ENCODE measurements around the gene CERKL. TPM values are rescaled to one million over a fixed set of nuclear protein-coding genes. Genes with fewer than 3 reads are reported as not detected.

CERKL gene
- total and polyA plus RNA-seq, 2 experiments from 2014 or later: 0.32 to 0.69 TPM

DNA sequence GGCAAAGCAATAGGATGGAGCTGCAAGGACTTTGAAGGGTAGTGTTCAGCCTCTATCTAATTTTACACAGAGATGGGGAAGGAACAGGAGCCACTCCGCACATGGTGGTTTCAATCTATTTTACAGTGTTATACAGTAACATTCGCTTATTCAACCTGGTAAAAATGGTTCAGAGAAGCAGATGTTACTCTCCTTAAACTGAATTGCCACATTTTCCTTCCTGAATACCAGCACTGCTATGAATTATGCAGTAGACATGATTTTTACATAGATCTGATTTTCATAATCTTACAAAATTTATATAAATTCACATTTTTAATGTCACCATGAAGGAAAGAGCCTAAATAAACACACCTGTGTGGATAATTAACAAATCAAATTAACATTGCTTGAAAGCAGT is 114.7 kb downstream of the CERKL start:
- no peak for ATAC-seq
- Mint-ChIP-seq H3K36me3 (ENCODE audit: low read depth) (peaks cover 7% of the 10 kb centered on the region; the same call in 2 of the 3 replicates), H3K4me1 (no peaks in the 10 kb centered on the region)

More for the DNA sequence above, 114.7 kb downstream of the CERKL start:
- no peaks in the 10 kb centered on the region for H4K20me1 ChIP-seq (replicated peaks; ENCODE audit: insufficient read depth)
- Mint-ChIP-seq H3K27ac (no peak overlapping the region), H3K4me3 (no peak overlapping the region), H3K27me3 (ENCODE audit: insufficient read depth, low read depth, poor library complexity) (peaks cover 2% of the 10 kb centered on the region), H3K9me3 (peaks cover 6% of the 10 kb centered on the region; the same call in 1 of the 3 replicates)
- H3F3A ChIP-seq (replicated peaks; ENCODE audit: low read depth): no peaks in the 10 kb centered on the region
- no peaks in the 10 kb centered on the region for H3K27me3 ChIP-seq (ENCODE audit: insufficient read depth)
- no peaks in the 10 kb centered on the region; the same call in 1 of the 2 replicates for H3K9me2 ChIP-seq (ENCODE audit: insufficient read depth)
- DNase-seq (ENCODE audit: low spot score): no peak
- H3K4me1 ChIP-seq (ENCODE audit: insufficient read depth): no peaks in the 10 kb centered on the region
- H3K36me3 ChIP-seq (ENCODE audit: insufficient read depth): no peaks in the 10 kb centered on the region
- H3K27ac ChIP-seq (ENCODE audit: low read depth): no peak overlapping the region
- H2AFZ ChIP-seq: no peak overlapping the region
- no peaks in the 10 kb centered on the region for H3K79me2 ChIP-seq (replicated peaks; ENCODE audit: insufficient read depth)
- no peak overlapping the region for H3K4me3 ChIP-seq
- no peak for TF ChIP-seq STAT1 (IDR thresholded peaks at IDR 0.05; ENCODE audit: unreplicated experiment)
- TF ChIP-seq, protein P1, sequence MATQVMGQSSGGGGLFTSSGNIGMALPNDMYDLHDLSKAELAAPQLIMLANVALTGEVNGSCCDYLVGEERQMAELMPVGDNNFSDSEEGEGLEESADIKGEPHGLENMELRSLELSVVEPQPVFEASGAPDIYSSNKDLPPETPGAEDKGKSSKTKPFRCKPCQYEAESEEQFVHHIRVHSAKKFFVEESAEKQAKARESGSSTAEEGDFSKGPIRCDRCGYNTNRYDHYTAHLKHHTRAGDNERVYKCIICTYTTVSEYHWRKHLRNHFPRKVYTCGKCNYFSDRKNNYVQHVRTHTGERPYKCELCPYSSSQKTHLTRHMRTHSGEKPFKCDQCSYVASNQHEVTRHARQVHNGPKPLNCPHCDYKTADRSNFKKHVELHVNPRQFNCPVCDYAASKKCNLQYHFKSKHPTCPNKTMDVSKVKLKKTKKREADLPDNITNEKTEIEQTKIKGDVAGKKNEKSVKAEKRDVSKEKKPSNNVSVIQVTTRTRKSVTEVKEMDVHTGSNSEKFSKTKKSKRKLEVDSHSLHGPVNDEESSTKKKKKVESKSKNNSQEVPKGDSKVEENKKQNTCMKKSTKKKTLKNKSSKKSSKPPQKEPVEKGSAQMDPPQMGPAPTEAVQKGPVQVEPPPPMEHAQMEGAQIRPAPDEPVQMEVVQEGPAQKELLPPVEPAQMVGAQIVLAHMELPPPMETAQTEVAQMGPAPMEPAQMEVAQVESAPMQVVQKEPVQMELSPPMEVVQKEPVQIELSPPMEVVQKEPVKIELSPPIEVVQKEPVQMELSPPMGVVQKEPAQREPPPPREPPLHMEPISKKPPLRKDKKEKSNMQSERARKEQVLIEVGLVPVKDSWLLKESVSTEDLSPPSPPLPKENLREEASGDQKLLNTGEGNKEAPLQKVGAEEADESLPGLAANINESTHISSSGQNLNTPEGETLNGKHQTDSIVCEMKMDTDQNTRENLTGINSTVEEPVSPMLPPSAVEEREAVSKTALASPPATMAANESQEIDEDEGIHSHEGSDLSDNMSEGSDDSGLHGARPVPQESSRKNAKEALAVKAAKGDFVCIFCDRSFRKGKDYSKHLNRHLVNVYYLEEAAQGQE (IDR thresholded peaks at IDR 0.05; ENCODE audit: unreplicated experiment): no peak
- TF ChIP-seq JUNB (IDR thresholded peaks at IDR 0.05; ENCODE audit: unreplicated experiment): no peak
- TF ChIP-seq ZNF331 (CRISPR knock-in tag; IDR thresholded peaks at IDR 0.05; ENCODE audit: low read depth): no peak
- no peak for TF ChIP-seq ZNF114 (CRISPR knock-in tag; IDR thresholded peaks at IDR 0.05)
- TF ChIP-seq, protein P2, sequence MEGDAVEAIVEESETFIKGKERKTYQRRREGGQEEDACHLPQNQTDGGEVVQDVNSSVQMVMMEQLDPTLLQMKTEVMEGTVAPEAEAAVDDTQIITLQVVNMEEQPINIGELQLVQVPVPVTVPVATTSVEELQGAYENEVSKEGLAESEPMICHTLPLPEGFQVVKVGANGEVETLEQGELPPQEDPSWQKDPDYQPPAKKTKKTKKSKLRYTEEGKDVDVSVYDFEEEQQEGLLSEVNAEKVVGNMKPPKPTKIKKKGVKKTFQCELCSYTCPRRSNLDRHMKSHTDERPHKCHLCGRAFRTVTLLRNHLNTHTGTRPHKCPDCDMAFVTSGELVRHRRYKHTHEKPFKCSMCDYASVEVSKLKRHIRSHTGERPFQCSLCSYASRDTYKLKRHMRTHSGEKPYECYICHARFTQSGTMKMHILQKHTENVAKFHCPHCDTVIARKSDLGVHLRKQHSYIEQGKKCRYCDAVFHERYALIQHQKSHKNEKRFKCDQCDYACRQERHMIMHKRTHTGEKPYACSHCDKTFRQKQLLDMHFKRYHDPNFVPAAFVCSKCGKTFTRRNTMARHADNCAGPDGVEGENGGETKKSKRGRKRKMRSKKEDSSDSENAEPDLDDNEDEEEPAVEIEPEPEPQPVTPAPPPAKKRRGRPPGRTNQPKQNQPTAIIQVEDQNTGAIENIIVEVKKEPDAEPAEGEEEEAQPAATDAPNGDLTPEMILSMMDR (conservative IDR thresholded peaks at IDR 0.05; ENCODE audit: low read depth in 2 of 2): no peak
- TF ChIP-seq, protein P3, sequence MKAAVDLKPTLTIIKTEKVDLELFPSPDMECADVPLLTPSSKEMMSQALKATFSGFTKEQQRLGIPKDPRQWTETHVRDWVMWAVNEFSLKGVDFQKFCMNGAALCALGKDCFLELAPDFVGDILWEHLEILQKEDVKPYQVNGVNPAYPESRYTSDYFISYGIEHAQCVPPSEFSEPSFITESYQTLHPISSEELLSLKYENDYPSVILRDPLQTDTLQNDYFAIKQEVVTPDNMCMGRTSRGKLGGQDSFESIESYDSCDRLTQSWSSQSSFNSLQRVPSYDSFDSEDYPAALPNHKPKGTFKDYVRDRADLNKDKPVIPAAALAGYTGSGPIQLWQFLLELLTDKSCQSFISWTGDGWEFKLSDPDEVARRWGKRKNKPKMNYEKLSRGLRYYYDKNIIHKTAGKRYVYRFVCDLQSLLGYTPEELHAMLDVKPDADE (IDR thresholded peaks at IDR 0.05): no peak
- no peak for TF ChIP-seq EZH2 (IDR thresholded peaks at IDR 0.05; ENCODE audit: low read depth, unreplicated experiment)
- TF ChIP-seq, protein P4, sequence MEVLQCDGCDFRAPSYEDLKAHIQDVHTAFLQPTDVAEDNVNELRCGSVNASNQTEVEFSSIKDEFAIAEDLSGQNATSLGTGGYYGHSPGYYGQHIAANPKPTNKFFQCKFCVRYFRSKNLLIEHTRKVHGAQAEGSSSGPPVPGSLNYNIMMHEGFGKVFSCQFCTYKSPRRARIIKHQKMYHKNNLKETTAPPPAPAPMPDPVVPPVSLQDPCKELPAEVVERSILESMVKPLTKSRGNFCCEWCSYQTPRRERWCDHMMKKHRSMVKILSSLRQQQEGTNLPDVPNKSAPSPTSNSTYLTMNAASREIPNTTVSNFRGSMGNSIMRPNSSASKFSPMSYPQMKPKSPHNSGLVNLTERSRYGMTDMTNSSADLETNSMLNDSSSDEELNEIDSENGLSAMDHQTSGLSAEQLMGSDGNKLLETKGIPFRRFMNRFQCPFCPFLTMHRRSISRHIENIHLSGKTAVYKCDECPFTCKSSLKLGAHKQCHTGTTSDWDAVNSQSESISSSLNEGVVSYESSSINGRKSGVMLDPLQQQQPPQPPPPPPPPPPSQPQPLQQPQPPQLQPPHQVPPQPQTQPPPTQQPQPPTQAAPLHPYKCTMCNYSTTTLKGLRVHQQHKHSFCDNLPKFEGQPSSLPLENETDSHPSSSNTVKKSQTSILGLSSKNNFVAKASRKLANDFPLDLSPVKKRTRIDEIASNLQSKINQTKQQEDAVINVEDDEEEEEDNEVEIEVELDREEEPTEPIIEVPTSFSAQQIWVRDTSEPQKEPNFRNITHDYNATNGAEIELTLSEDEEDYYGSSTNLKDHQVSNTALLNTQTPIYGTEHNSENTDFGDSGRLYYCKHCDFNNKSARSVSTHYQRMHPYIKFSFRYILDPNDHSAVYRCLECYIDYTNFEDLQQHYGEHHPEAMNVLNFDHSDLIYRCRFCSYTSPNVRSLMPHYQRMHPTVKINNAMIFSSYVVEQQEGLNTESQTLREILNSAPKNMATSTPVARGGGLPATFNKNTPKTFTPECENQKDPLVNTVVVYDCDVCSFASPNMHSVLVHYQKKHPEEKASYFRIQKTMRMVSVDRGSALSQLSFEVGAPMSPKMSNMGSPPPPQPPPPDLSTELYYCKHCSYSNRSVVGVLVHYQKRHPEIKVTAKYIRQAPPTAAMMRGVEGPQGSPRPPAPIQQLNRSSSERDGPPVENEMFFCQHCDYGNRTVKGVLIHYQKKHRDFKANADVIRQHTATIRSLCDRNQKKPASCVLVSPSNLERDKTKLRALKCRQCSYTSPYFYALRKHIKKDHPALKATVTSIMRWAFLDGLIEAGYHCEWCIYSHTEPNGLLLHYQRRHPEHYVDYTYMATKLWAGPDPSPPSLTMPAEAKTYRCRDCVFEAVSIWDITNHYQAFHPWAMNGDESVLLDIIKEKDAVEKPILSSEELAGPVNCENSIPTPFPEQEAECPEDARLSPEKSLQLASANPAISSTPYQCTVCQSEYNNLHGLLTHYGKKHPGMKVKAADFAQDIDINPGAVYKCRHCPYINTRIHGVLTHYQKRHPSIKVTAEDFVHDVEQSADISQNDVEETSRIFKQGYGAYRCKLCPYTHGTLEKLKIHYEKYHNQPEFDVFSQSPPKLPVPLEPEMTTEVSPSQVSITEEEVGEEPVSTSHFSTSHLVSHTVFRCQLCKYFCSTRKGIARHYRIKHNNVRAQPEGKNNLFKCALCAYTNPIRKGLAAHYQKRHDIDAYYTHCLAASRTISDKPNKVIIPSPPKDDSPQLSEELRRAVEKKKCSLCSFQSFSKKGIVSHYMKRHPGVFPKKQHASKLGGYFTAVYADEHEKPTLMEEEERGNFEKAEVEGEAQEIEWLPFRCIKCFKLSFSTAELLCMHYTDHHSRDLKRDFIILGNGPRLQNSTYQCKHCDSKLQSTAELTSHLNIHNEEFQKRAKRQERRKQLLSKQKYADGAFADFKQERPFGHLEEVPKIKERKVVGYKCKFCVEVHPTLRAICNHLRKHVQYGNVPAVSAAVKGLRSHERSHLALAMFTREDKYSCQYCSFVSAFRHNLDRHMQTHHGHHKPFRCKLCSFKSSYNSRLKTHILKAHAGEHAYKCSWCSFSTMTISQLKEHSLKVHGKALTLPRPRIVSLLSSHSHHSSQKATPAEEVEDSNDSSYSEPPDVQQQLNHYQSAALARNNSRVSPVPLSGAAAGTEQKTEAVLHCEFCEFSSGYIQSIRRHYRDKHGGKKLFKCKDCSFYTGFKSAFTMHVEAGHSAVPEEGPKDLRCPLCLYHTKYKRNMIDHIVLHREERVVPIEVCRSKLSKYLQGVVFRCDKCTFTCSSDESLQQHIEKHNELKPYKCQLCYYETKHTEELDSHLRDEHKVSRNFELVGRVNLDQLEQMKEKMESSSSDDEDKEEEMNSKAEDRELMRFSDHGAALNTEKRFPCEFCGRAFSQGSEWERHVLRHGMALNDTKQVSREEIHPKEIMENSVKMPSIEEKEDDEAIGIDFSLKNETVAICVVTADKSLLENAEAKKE (CRISPR knock-in tag; IDR thresholded peaks at IDR 0.05): no peak
- no peak for TF ChIP-seq EZH2phosphoT487 (IDR thresholded peaks at IDR 0.05; ENCODE audit: unreplicated experiment)
- no peak for TF ChIP-seq NANOG (IDR thresholded peaks at IDR 0.05; ENCODE audit: borderline replicate concordance)
- no peak for TF ChIP-seq CREB1 (CRISPR knock-in tag; IDR thresholded peaks at IDR 0.05; ENCODE audit: low read depth)
- TF ChIP-seq POLR2AphosphoS5 (IDR thresholded peaks at IDR 0.05; ENCODE audit: low read depth): no peak
- no peak overlapping the region for H3K4me2 ChIP-seq

All from GM23338 (cell line).